Panc1 (cell line): ENCODE data around the gene RPF1. TPM values are rescaled to one million over a fixed set of nuclear protein-coding genes. Genes with fewer than 3 reads are reported as not detected.

Experiments
- ATAC-seq: fragments of 200-7000 bp; cut with Tn5 transposase; 2 replicates; pipeline ENCODE4 v1.9.1; 2020; ENCODE audit warnings: mild to moderate bottlenecking, moderate library complexity
- BruUV-seq: library from RNA; stranded (reverse); fragments of 400-500 nt; replicated peaks from 2 replicates; lab custom pipeline; 2021; lab: Mats Ljungman, UMichigan
- CTCF ChIA-PET: fragments of 300-600 bp; sonication (Branson Sonifier 250); formaldehyde crosslinking; loops from one replicate; lab custom pipeline; 2022; ENCODE audit warnings: antibody characterized with exemption; lab: Charles Lee
- POLR2A ChIA-PET: fragments of 300-600 bp; sonication (Branson Sonifier 250); formaldehyde crosslinking; loops from one replicate; lab custom pipeline; 2022; ENCODE audit warnings: antibody characterized with exemption; lab: Charles Lee
- DNase-seq: peaks from one replicate; pipeline ENCODE4 v3.0.0-alpha.2; 2010; ENCODE audit warnings: low read depth, low spot score
- H3K27ac ChIP-seq: 2 replicates; pipeline ENCODE4 v1.5.1; 2011; ENCODE audit warnings: mild to moderate bottlenecking, low read length, inconsistent platforms
- H3K27me3 ChIP-seq: fragments of 200-500 bp; sonication (Bioruptor generic); 2 replicates; pipeline ENCODE4 v1.6.0; 2014; ENCODE audit warnings: low read length, inconsistent platforms; ENCODE audit not compliant: control insufficient read depth, insufficient read depth
- H3K36me3 ChIP-seq: fragments of 200-500 bp; sonication (Bioruptor generic); 2 replicates; pipeline ENCODE4 v1.5.1; 2014; ENCODE audit warnings: inconsistent platforms, mild to moderate bottlenecking, low read length, moderate library complexity; ENCODE audit not compliant: control insufficient read depth, insufficient read depth
- H3K4me1 ChIP-seq: 2 replicates; pipeline ENCODE4 v1.5.1; 2011; ENCODE audit warnings: inconsistent platforms, mild to moderate bottlenecking, low read length, moderate library complexity; ENCODE audit not compliant: control insufficient read depth, insufficient read depth
- H3K4me3 ChIP-seq, 2 experiments: 2 replicates each; pipeline ENCODE4 v1.5.1; 2011 to 2012; ENCODE audit warnings: low read depth in 2 of 2, low read length in 2 of 2, mild to moderate bottlenecking in 2 of 2, inconsistent platforms in 1 of 2, moderate library complexity in 1 of 2
- H3K9me3 ChIP-seq: fragments of 200-500 bp; sonication (Bioruptor generic); 2 replicates; pipeline ENCODE4 v1.5.1; 2014; ENCODE audit warnings: low read depth, mild to moderate bottlenecking, inconsistent platforms, low read length, moderate library complexity; ENCODE audit not compliant: control insufficient read depth, insufficient read depth
- POLR2AphosphoS5 ChIP-seq: IDR thresholded peaks from 2 replicates; pipeline ENCODE4 v1.6.1; 2012; ENCODE audit warnings: mild to moderate bottlenecking, low read depth, low read length, moderate library complexity
- SIN3A ChIP-seq: IDR thresholded peaks from 2 replicates; pipeline ENCODE4 v1.6.1; 2012; ENCODE audit warnings: low read depth, mild to moderate bottlenecking, low read length, moderate library complexity, borderline replicate concordance; ENCODE audit not compliant: insufficient read depth
- TCF7L2 ChIP-seq: IDR thresholded peaks from 2 replicates; pipeline ENCODE4 v1.6.1; 2011; ENCODE audit warnings: mild to moderate bottlenecking, low read depth, low read length, inconsistent platforms
- in situ Hi-C: cut with HindIII; loops from 2 replicates; pipeline ENCODE4 v1.10.0; 2016; ENCODE audit warnings: low sequenced_read_pairs, low pct_unique_long_range_greater_than_20kb
- intact Hi-C: fragments of 100-400 bp; cut with micrococcal nuclease; formaldehyde crosslinking; loops from one replicate; pipeline ENCODE4 v1.10.0; 2022; ENCODE audit not compliant: unreplicated experiment
- total RNA-seq: library from RNA; stranded (reverse); gene quantifications from one replicate; pipeline ENCODE4 v1.2.1, GENCODE V29; 2021; ENCODE audit not compliant: unreplicated experiment
- TF ChIP-seq, protein P1 (sequence below): fragments of 450-650 bp; IDR thresholded peaks from 2 replicates; pipeline ENCODE4 v1.5.1; 2017; ENCODE audit warnings: mild to moderate bottlenecking
- TF ChIP-seq, protein P2 (sequence below), 2 experiments: IDR thresholded peaks; 2 replicates each; pipeline ENCODE4 v1.6.1; 2011 to 2012; ENCODE audit warnings: low read depth in 2 of 2, control low read depth in 1 of 2, low read length in 1 of 2, mild to moderate bottlenecking in 1 of 2, moderate library complexity in 1 of 2; ENCODE audit not compliant: insufficient read depth in 1 of 2

The RPF1 gene
- total RNA-seq, 1 experiment from 2014 or later = 73.0 TPM

DNA sequence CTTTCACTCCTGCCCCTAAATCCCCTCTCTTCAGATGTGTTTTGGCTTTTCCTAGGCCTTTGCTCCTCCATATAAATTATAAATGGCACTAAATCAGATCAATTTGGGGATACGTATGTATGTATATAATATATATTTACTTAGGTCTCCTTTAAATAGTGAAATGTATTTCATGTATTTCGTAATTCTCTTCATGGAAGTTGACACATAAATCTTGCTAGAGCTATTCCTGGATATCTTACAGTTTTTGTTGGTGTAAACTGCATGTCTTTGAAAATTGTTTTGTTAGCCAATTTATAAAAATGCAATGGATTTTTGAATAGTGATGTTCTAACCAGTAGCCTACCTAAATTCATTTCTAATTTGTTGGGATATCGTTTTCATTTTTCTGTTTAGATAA is 9.0 kb downstream of the RPF1 start:
- no peaks in the 10 kb centered on the region for H3K27me3 ChIP-seq
- TF ChIP-seq, protein P1, sequence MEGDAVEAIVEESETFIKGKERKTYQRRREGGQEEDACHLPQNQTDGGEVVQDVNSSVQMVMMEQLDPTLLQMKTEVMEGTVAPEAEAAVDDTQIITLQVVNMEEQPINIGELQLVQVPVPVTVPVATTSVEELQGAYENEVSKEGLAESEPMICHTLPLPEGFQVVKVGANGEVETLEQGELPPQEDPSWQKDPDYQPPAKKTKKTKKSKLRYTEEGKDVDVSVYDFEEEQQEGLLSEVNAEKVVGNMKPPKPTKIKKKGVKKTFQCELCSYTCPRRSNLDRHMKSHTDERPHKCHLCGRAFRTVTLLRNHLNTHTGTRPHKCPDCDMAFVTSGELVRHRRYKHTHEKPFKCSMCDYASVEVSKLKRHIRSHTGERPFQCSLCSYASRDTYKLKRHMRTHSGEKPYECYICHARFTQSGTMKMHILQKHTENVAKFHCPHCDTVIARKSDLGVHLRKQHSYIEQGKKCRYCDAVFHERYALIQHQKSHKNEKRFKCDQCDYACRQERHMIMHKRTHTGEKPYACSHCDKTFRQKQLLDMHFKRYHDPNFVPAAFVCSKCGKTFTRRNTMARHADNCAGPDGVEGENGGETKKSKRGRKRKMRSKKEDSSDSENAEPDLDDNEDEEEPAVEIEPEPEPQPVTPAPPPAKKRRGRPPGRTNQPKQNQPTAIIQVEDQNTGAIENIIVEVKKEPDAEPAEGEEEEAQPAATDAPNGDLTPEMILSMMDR = no peak
- TF ChIP-seq, protein P2, sequence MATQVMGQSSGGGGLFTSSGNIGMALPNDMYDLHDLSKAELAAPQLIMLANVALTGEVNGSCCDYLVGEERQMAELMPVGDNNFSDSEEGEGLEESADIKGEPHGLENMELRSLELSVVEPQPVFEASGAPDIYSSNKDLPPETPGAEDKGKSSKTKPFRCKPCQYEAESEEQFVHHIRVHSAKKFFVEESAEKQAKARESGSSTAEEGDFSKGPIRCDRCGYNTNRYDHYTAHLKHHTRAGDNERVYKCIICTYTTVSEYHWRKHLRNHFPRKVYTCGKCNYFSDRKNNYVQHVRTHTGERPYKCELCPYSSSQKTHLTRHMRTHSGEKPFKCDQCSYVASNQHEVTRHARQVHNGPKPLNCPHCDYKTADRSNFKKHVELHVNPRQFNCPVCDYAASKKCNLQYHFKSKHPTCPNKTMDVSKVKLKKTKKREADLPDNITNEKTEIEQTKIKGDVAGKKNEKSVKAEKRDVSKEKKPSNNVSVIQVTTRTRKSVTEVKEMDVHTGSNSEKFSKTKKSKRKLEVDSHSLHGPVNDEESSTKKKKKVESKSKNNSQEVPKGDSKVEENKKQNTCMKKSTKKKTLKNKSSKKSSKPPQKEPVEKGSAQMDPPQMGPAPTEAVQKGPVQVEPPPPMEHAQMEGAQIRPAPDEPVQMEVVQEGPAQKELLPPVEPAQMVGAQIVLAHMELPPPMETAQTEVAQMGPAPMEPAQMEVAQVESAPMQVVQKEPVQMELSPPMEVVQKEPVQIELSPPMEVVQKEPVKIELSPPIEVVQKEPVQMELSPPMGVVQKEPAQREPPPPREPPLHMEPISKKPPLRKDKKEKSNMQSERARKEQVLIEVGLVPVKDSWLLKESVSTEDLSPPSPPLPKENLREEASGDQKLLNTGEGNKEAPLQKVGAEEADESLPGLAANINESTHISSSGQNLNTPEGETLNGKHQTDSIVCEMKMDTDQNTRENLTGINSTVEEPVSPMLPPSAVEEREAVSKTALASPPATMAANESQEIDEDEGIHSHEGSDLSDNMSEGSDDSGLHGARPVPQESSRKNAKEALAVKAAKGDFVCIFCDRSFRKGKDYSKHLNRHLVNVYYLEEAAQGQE (IDR thresholded peaks at IDR 0.05; ENCODE audit: insufficient read depth in 1 of 2, low read depth in 2 of 2, low read length in 1 of 2) = no peak
- no peak for TF ChIP-seq TCF7L2
- TF ChIP-seq SIN3A = no peak
- TF ChIP-seq POLR2AphosphoS5 = no peak
- no peak overlapping the region for H3K4me3 ChIP-seq
- H3K4me1 ChIP-seq = no peaks in the 10 kb centered on the region
- no peak overlapping the region for H3K27ac ChIP-seq
- BruUV-seq = no TSS peak
- POLR2A ChIA-PET = interaction anchor here (0.6 kb wide), 1 partner anchor 539 kb away, joined by 3 read pairs; no protein-coding TSS in a partner anchor
- H3K36me3 ChIP-seq = peaks cover 48% of the 10 kb centered on the region
- CTCF ChIA-PET = no interaction called here
- intact Hi-C loops (no loop called here), in situ Hi-C loops (no loop called here)
- DNase-seq = no peak
- no peaks in the 10 kb centered on the region for H3K9me3 ChIP-seq
- ATAC-seq = no peak

DNA sequence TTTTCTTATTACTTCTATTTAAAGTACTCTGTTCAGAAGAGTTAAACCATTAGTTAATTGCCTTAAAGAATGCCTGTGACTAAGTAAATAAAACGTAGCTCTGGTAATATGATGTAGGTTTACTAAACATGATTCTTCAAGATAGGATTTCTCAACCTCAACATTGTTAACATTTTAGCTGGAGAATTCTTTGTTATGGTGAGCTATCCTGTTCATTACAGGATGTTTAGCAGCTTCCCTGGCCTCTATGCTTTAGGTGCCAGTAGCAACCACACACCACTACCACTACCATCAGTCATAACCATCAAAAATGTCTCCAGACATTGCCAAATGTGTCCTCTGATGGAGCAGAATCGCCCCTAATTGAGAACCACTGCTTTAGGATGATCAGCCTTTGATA is 10.7 kb downstream of the RPF1 start:
- H3K27me3 ChIP-seq = no peaks in the 10 kb centered on the region
- BruUV-seq = no TSS peak
- intact Hi-C loops (loop anchor here (5.0 kb wide), 1 partner anchor 347 kb away; the partner anchor contains the start of gene PRKACB), in situ Hi-C loops (no loop called here)
- ChIA-PET POLR2A (interaction anchor here (0.7 kb wide), 2 partner anchors 87 to 95 kb away, joined by 3 read pairs; no protein-coding TSS in a partner anchor), CTCF (interaction anchor here (0.8 kb wide), 1 partner anchor 14 kb away, joined by 5 read pairs; no protein-coding TSS in a partner anchor)
- H3K9me3 ChIP-seq = no peaks in the 10 kb centered on the region
- no peaks in the 10 kb centered on the region for H3K4me1 ChIP-seq
- peaks cover 49% of the 10 kb centered on the region for H3K36me3 ChIP-seq
- DNase-seq = no peak
- ATAC-seq = no peak
- TF ChIP-seq, protein P1 = no peak
- TF ChIP-seq, protein P2 (IDR thresholded peaks at IDR 0.05; ENCODE audit: insufficient read depth in 1 of 2, low read depth in 2 of 2, low read length in 1 of 2) = no peak
- no peak for TF ChIP-seq TCF7L2
- no peak for TF ChIP-seq SIN3A
- no peak for TF ChIP-seq POLR2AphosphoS5
- H3K27ac ChIP-seq = no peak overlapping the region
- H3K4me3 ChIP-seq = no peak overlapping the region
